H1 (cell line): ENCODE results near the gene OPHN1.

Experiments used
- POLR2A ChIP-seq, 2 experiments: IDR thresholded peaks; 1 replicate in 1 of 2; 2 replicates in 1 of 2; pipeline ENCODE4 v1.6.1; 2011; ENCODE audit warnings: low read depth in 2 of 2, low read length in 2 of 2, mild to moderate bottlenecking in 2 of 2; ENCODE audit errors: control extremely low read depth in 1 of 2
- TF ChIP-seq, protein P1 (sequence below), 3 experiments: IDR thresholded peaks; 1 replicate in 2 of 3; 2 replicates in 1 of 3; pipeline versions ENCODE4 v1.5.1 to v1.6.1; 2011; ENCODE audit warnings: low read length in 3 of 3, mild to moderate bottlenecking in 3 of 3, inconsistent platforms in 2 of 3, low read depth in 1 of 3, moderate library complexity in 1 of 3; ENCODE audit not compliant: insufficient read depth in 1 of 3; ENCODE audit errors: control extremely low read depth in 1 of 3

DNA sequence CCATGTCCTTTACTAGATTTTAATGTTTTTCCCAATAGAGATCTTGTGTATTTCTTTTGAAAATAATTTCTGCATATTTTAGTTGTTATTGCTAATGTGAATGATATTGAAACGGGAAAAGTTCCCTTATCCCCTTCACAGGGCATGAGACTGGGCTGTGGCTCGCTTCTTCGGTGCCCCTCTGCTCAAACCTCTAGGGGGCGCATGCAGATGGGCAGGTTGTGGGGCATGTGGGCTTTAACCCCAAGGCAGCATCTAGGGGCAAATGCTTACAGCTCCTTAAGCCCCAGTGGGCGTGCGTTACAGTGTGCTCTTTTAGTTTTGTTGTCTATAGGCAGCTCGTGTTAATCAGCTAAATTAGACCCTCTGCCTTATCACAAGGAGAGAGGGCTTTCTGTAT is 194.7 kb downstream of the OPHN1 start:
- TF ChIP-seq POLR2A (IDR thresholded peaks at IDR 0.05; ENCODE audit: control extremely low read depth in 1 of 2, low read depth in 2 of 2, low read length in 2 of 2) = no peak
- TF ChIP-seq, protein P1, sequence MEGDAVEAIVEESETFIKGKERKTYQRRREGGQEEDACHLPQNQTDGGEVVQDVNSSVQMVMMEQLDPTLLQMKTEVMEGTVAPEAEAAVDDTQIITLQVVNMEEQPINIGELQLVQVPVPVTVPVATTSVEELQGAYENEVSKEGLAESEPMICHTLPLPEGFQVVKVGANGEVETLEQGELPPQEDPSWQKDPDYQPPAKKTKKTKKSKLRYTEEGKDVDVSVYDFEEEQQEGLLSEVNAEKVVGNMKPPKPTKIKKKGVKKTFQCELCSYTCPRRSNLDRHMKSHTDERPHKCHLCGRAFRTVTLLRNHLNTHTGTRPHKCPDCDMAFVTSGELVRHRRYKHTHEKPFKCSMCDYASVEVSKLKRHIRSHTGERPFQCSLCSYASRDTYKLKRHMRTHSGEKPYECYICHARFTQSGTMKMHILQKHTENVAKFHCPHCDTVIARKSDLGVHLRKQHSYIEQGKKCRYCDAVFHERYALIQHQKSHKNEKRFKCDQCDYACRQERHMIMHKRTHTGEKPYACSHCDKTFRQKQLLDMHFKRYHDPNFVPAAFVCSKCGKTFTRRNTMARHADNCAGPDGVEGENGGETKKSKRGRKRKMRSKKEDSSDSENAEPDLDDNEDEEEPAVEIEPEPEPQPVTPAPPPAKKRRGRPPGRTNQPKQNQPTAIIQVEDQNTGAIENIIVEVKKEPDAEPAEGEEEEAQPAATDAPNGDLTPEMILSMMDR (IDR thresholded peaks at IDR 0.05; ENCODE audit: control extremely low read depth in 1 of 3, insufficient read depth in 1 of 3, low read depth in 1 of 3, low read length in 3 of 3) = peak; percentile 61 to 66 (median 62)
